Erythroblast (primary cell): ENCODE measurements around the gene KIF25.

Experiments
- DNase-seq, 2 experiments: peaks; one replicate each; lab custom pipeline; 2025; lab: John Stamatoyannopoulos, UW
- GATA1 ChIP-seq: IDR thresholded peaks from 2 replicates; pipeline ENCODE4 v1.6.1; 2011; ENCODE audit warnings: low read depth, mild to moderate bottlenecking, control low read depth, low read length, moderate library complexity
- POLR2A ChIP-seq: IDR thresholded peaks from 2 replicates; pipeline ENCODE4 v1.6.1; 2011; ENCODE audit warnings: mild to moderate bottlenecking, low read length

Gene KIF25

DNA sequence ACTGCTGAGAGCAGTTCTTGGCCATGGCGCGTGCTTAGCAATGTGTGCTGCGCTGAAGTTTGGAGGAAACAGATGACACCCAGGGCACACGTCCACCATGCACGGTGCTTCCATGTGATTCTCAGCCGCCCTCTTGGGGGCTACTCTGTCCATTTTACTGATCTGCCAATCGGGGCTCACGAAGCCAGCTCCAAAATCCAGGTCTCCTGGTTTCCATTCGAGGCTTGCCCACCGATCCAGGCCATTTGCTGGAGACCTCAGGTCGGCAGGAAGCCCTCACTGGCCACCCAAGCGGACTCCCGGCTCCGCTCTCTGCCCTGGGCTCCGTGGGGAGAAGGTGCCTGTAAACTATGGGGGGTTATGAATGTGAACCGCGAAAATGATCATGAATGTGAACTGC, 93.2 kb downstream of the KIF25 start:
- no peak for DNase-seq
- TF ChIP-seq POLR2A (no peak), GATA1 (no peak)

DNA sequence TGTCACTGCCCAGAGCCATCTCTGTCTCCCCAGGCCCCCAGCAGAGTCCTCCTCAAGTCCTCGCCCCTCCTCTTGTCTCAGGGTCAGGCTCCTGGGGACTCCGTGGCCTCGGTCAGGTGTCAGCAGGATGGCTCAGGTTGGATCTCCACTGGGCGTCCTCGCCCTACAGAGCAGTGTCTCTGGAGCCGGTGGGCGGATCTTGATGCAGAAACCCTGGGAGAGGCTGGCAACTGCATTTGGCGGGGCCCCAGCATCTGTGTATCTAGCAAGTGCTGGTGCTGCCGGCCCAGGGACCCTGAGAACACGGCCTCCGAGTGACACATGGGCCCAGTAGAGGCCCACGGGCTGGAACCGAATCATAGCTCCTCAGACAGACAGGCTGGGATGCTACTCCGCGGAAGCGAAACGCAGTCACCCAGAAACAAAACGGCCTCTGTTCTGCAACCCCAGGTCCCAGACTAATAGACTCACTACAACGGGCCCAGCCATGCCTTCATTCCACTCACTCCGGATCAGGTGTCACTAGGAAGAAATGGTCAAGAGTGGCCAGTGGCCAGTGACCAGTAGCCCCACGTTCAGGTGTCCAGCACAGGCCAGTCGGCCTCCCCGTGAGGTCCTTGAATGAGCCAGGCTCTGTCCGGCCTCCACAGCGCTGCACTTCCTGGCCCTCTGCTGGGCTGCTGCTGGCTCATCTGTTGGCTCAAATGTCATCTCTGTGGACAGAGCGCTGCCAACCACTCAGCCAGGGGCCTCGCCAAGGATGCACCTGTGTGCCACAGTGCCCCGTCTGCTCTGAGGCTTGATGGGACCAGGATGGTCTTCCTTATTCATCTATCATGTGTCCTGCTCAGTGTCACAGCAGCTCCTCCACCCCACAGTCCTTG, 94.2 kb downstream of the KIF25 start:
- no peak for TF ChIP-seq GATA1
- TF ChIP-seq POLR2A: no peak
- DNase-seq: no peak

- DNase-seq: no peak
- TF ChIP-seq POLR2A: no peak
- TF ChIP-seq GATA1: no peak
Measured at GRCh38 chr6:168092541-168092940, 95.1 kb downstream of the KIF25 start.

DNA sequence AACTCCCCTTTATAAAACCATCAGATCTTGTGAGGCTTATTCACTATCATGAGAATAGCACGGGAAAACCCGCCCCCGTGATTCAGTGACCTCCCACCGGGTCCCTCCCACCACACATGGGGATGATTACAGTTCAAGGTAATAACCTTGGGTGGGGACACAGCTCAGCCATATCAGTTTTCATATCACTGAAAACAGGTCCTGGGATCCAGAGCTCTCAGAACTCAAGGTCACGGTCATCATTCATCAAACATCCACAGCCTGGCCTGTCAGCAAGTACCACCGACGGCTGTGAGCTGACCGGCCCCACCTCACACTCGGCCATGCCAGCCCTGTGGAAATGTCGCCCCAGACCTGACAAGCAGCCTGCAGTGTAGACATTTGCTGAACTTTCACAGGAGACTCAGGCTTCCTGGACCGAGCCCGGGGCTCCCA, 95.6 kb downstream of the KIF25 start:
- no peak for TF ChIP-seq GATA1
- TF ChIP-seq POLR2A: no peak

GRCh38 chr6:168093634-168094033, 96.2 kb downstream of the KIF25 start:
- TF ChIP-seq POLR2A (no peak), GATA1 (no peak)

More for the DNA sequence above, 95.6 kb downstream of the KIF25 start:
- peak in 1 of 2 experiments; percentile 57 for DNase-seq

More at GRCh38 chr6:168093634-168094033, 96.2 kb downstream of the KIF25 start:
- DNase-seq: no peak
